Caco-2 (cell line): ENCODE measurements around the gene AKNA. TPM values are rescaled to one million over a fixed set of nuclear protein-coding genes. Genes with fewer than 3 reads are reported as not detected.

Experiments
- Bru-seq: library from RNA; stranded (reverse); fragments of 400-500 nt; gene quantifications from one replicate; lab custom pipeline; 2021; lab: Mats Ljungman, UMichigan
- BruChase-seq, 2 experiments: library from RNA; stranded (reverse); fragments of 400-500 nt; gene quantifications; one replicate each; lab custom pipeline; 2021; lab: Mats Ljungman, UMichigan
- BruUV-seq: library from RNA; stranded (reverse); fragments of 400-500 nt; replicated peaks from 2 replicates; lab custom pipeline; 2021; lab: Mats Ljungman, UMichigan
- CTCF ChIA-PET: fragments of 300-600 bp; sonication (Branson Sonifier 250); formaldehyde crosslinking; loops from one replicate; lab custom pipeline; 2022; ENCODE audit warnings: antibody characterized with exemption; lab: Charles Lee
- POLR2A ChIA-PET: fragments of 300-600 bp; sonication (Branson Sonifier 250); formaldehyde crosslinking; loops from one replicate; lab custom pipeline; 2022; ENCODE audit warnings: antibody characterized with exemption; lab: Charles Lee
- DNase-seq, 2 experiments: peaks; one replicate each; pipeline versions ENCODE4 v3.0.0 to v3.0.0-alpha.2; 2020 to 2022
- H3K27me3 ChIP-seq: replicated peaks from 2 replicates; pipeline ENCODE4 v1.6.0; 2011; ENCODE audit warnings: low read length; ENCODE audit not compliant: control insufficient read depth, insufficient read depth
- H3K36me3 ChIP-seq: 2 replicates; pipeline ENCODE4 v1.5.1; 2011; ENCODE audit warnings: low read length; ENCODE audit not compliant: control insufficient read depth, insufficient read depth
- H3K4me1 ChIP-seq: fragments of 250-450 bp; sonication (Bioruptor Pico); 2 replicates; pipeline ENCODE4 v1.5.1; 2020; ENCODE audit warnings: mild to moderate bottlenecking
- H3K4me3 ChIP-seq: 2 replicates; pipeline ENCODE4 v1.5.1; 2011; ENCODE audit warnings: low read depth, mild to moderate bottlenecking, control low read depth, low read length
- H3K9me3 ChIP-seq: fragments of 250-450 bp; sonication (Bioruptor Pico); 2 replicates; pipeline ENCODE4 v1.5.1; 2020; ENCODE audit warnings: mild to moderate bottlenecking, moderate library complexity
- H3K27ac Mint-ChIP-seq: one replicate; pipeline ENCODE4 v1.8.0; 2022; ENCODE audit warnings: mixed read lengths; ENCODE audit not compliant: unreplicated experiment
- H3K27me3 Mint-ChIP-seq: one replicate; pipeline ENCODE4 v1.8.0; 2022; ENCODE audit warnings: mixed read lengths; ENCODE audit not compliant: insufficient read depth, unreplicated experiment
- H3K36me3 Mint-ChIP-seq: one replicate; pipeline ENCODE4 v1.8.0; 2022; ENCODE audit warnings: mild to moderate bottlenecking, mixed read lengths; ENCODE audit not compliant: insufficient read depth, unreplicated experiment
- H3K4me1 Mint-ChIP-seq: one replicate; pipeline ENCODE4 v1.8.0; 2022; ENCODE audit warnings: low read depth, mixed read lengths; ENCODE audit not compliant: unreplicated experiment
- H3K4me3 Mint-ChIP-seq: one replicate; pipeline ENCODE4 v1.8.0; 2022; ENCODE audit warnings: mild to moderate bottlenecking, moderate library complexity, mixed read lengths; ENCODE audit not compliant: unreplicated experiment
- H3K9me3 Mint-ChIP-seq: one replicate; pipeline ENCODE4 v1.8.0; 2022; ENCODE audit warnings: mixed read lengths; ENCODE audit not compliant: unreplicated experiment
- intact Hi-C: fragments of 100-400 bp; cut with micrococcal nuclease; formaldehyde crosslinking; loops from one replicate; pipeline ENCODE4 v1.10.0; 2022; ENCODE audit not compliant: unreplicated experiment
- long read RNA-seq: library from polyadenylated mRNA; stranded (forward); transcript quantifications from one replicate; pipeline ENCODE4 v2.0.0, GENCODE V29; 2022
- total RNA-seq: library from RNA; stranded (reverse); gene quantifications from 2 replicates; pipeline ENCODE4 v1.2.3, GENCODE V29; 2022
- TF ChIP-seq, protein P1 (sequence below), 2 experiments: fragments of 200-600 bp in 1 of 2; IDR thresholded peaks; 1 replicate in 1 of 2; 2 replicates in 1 of 2; pipeline versions ENCODE4 v1.5.1 to v1.8.0; 2011 to 2022; ENCODE audit warnings: antibody characterized with exemption in 1 of 2, control low read depth in 1 of 2, inconsistent platforms in 1 of 2, low read depth in 1 of 2, low read length in 1 of 2, mild to moderate bottlenecking in 1 of 2, moderate library complexity in 1 of 2; ENCODE audit not compliant: insufficient read depth in 1 of 2, severe bottlenecking in 1 of 2, unreplicated experiment in 1 of 2

The AKNA gene
- total RNA-seq (43.0 and 57.8 TPM in 2 replicates), Bru-seq, nascent RNA (percentile 77 among the genes with signal in this experiment), BruChase-seq, experiment 1, labeled RNA remaining after a 2-hour chase (percentile 68 among the genes with signal in this experiment), BruChase-seq, experiment 2, labeled RNA remaining after a 6-hour chase (percentile 75 among the genes with signal in this experiment)
- long read RNA-seq, full-length matches to known transcripts: 1 of 3 reads
- long read RNA-seq, partial matches to known transcripts: 0 of 3 reads
- long read RNA-seq, other reads (novel, unspliced or antisense): 2 of 3 reads

DNA sequence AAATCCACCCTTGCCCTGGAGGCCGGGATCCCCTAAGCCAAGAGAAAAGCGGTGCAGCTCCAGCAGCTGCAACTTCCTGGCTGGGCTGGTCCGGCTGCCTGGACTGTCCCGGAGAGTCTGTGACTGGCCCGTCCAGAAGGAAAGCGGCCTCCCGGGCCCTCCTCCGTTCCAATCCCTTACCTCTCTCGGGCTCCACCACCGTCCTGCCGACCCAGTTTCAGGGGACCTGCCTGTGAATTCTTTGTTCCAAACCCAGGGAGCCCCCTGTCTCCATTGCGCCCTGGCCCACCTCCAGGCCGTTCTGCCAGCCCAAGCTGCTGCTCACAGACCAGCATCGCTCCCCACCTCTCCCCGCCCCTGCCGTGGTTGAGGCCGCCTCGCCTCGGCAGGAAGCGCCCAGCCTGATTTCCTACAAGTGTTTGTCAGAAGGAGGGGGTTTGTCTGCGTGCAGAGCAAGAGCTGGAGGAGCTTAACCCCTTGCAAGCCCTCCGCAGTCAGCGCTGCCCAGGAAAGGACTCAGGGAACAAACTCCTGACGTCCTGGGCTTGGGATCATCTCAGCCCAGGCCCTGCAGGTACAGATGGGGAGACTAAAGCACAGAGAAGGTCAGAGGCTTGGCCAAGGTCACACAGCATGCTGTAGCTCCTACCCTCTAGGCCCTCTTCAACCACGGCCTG is at the start of gene AKNA:
AKNA (minus strand) TSS at position 303 of the 677 bp plus-strand sequence. CDS start 6,649 bp downstream, outside the sequence.
- no peaks in the 10 kb centered on the region for H3K9me3 Mint-ChIP-seq
- peaks cover 5% of the 10 kb centered on the region for H3K4me1 Mint-ChIP-seq
- Histone ChIP-seq H3K4me3 (0 out of 2 replicates have a peak within 1 kb of the TSS, but pooled peaks have one; percentile 4), H3K4me1 (peaks cover 7% of the 10 kb centered on the region), H3K36me3 (no peaks in the 10 kb centered on the region), H3K9me3 (no peaks in the 10 kb centered on the region), H3K27me3 (no peaks in the 10 kb centered on the region)
- no peak for DNase-seq
- no TSS peak for BruUV-seq
- no peak within 1 kb of the TSS for H3K4me3 Mint-ChIP-seq
- H3K36me3 Mint-ChIP-seq: no peaks in the 10 kb centered on the region
- intact Hi-C loops: no loop called here
- no peaks in the 10 kb centered on the region for H3K27me3 Mint-ChIP-seq
- ChIA-PET CTCF (interaction anchor here (0.6 kb wide), 1 partner anchor 18 kb away, joined by 4 read pairs; no protein-coding TSS in a partner anchor), POLR2A (no interaction called here)
- H3K27ac Mint-ChIP-seq: peak within 1 kb of the TSS; percentile 45
- TF ChIP-seq, protein P1, sequence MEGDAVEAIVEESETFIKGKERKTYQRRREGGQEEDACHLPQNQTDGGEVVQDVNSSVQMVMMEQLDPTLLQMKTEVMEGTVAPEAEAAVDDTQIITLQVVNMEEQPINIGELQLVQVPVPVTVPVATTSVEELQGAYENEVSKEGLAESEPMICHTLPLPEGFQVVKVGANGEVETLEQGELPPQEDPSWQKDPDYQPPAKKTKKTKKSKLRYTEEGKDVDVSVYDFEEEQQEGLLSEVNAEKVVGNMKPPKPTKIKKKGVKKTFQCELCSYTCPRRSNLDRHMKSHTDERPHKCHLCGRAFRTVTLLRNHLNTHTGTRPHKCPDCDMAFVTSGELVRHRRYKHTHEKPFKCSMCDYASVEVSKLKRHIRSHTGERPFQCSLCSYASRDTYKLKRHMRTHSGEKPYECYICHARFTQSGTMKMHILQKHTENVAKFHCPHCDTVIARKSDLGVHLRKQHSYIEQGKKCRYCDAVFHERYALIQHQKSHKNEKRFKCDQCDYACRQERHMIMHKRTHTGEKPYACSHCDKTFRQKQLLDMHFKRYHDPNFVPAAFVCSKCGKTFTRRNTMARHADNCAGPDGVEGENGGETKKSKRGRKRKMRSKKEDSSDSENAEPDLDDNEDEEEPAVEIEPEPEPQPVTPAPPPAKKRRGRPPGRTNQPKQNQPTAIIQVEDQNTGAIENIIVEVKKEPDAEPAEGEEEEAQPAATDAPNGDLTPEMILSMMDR (IDR thresholded peaks at IDR 0.05; ENCODE audit: insufficient read depth in 1 of 2, low read depth in 1 of 2, low read length in 1 of 2, severe bottlenecking in 1 of 2, unreplicated experiment in 1 of 2): no peak

DNA sequence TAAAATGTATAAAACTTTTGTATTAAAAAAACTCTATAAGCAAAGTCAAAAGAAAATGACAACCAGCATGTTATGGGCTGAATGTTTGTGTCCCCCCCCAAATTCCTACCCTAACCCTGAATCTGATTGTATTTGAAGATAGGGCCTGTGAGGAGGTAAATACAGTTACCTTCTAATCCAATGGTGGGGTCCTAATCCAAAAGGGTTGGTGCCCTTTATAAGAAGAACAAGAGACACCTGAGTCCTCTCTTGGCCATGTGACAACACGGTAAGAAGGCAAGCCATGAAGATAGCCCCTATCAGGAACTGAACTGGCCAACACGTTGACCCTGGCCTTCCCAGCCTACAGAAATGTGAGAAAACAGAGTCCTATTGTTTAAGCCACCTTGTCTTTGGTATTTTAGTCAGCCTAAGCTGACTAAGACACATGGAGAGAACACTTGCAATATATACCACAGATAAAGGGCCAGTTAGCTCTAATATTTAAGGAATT is 49.7 kb upstream of the AKNA start:
- Histone ChIP-seq H3K36me3 (no peaks in the 10 kb centered on the region), H3K4me3 (no peak overlapping the region), H3K9me3 (no peaks in the 10 kb centered on the region), H3K4me1 (no peaks in the 10 kb centered on the region), H3K27me3 (no peaks in the 10 kb centered on the region)
- DNase-seq: no peak
- Mint-ChIP-seq H3K36me3 (no peaks in the 10 kb centered on the region), H3K27me3 (no peaks in the 10 kb centered on the region), H3K4me1 (no peaks in the 10 kb centered on the region), H3K4me3 (no peak overlapping the region), H3K9me3 (no peaks in the 10 kb centered on the region), H3K27ac (no peak overlapping the region)
- POLR2A ChIA-PET: no interaction called here
- intact Hi-C loops: no loop called here
- CTCF ChIA-PET: interaction anchor here (0.6 kb wide), 1 partner anchor 39 kb away, joined by 3 read pairs; no protein-coding TSS in a partner anchor
- TF ChIP-seq, protein P1 (IDR thresholded peaks at IDR 0.05; ENCODE audit: insufficient read depth in 1 of 2, low read depth in 1 of 2, low read length in 1 of 2, severe bottlenecking in 1 of 2, unreplicated experiment in 1 of 2): no peak
- BruUV-seq: no TSS peak

DNA sequence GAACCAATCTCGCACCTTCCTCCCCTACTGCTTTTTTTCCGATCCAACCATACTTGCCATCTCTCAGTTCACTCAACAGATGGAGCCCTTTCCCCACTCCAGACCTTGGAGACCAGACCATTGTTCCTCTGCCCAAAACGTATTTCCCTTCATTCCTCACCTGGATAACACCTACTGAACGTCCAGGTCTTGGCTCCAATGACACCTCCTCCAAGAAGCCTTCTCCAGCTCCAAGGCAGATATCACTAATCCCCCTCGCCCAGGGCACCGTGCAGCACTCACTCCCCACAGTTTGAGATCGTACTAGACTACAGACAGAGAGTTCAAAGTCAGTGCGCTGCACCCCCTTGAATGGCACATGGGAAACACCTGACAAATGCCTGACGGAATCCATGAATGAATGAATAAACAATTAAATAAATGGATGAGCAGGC is 47.1 kb upstream of the AKNA start:
- ChIA-PET POLR2A (no interaction called here), CTCF (interaction anchor here (1.0 to 4.3 kb wide), 3 partner anchors 29 to 218 kb away, joined by 3 to 26 read pairs (median 5); no protein-coding TSS in a partner anchor)
- no TSS peak for BruUV-seq
- no peaks in the 10 kb centered on the region for H3K9me3 Mint-ChIP-seq
- Histone ChIP-seq H3K4me3 (no peak overlapping the region), H3K27me3 (no peaks in the 10 kb centered on the region), H3K9me3 (no peaks in the 10 kb centered on the region), H3K4me1 (no peaks in the 10 kb centered on the region), H3K36me3 (no peaks in the 10 kb centered on the region)
- peaks cover 6% of the 10 kb centered on the region for H3K27me3 Mint-ChIP-seq
- H3K4me1 Mint-ChIP-seq: no peaks in the 10 kb centered on the region
- intact Hi-C loops: loop anchor here (1.0 kb wide), 2 partner anchors 72 to 218 kb away; no protein-coding TSS in a partner anchor
- no peak overlapping the region for H3K27ac Mint-ChIP-seq
- TF ChIP-seq, protein P1 (IDR thresholded peaks at IDR 0.05; ENCODE audit: insufficient read depth in 1 of 2, low read depth in 1 of 2, low read length in 1 of 2, severe bottlenecking in 1 of 2, unreplicated experiment in 1 of 2): peak; percentile 68 to 70
- no peak overlapping the region for H3K4me3 Mint-ChIP-seq
- H3K36me3 Mint-ChIP-seq: no peaks in the 10 kb centered on the region
- peak; percentile 41 to 64 for DNase-seq
